GM19043 (cell line): ENCODE data around the gene TRPV4.

Experiments
- ATAC-seq: cut with Tn5 transposase; IDR thresholded peaks from one replicate; pipeline ENCODE4 v1.9.1; 2021; ENCODE audit warnings: low read depth; ENCODE audit not compliant: unreplicated experiment

TRPV4 gene

GRCh38 chr12:109766251-109766778 is 66.9 kb downstream of the TRPV4 start:
- ATAC-seq: no peak

- ATAC-seq: no peak
These were observed 67.8 kb downstream of the TRPV4 start for GRCh38 chr12:109765446-109765810.

GRCh38 chr12:109764776-109765445 is 68.3 kb downstream of the TRPV4 start:
- ATAC-seq: no peak

GRCh38 chr12:109764123-109764522 is 69.1 kb downstream of the TRPV4 start:
- ATAC-seq: no peak

GRCh38 chr12:109763201-109763841 is 69.9 kb downstream of the TRPV4 start:
- ATAC-seq: no peak

- ATAC-seq: no peak
These were observed 70.5 kb downstream of the TRPV4 start for GRCh38 chr12:109762673-109763191.

- no peak for ATAC-seq
These were observed 71.0 kb downstream of the TRPV4 start for GRCh38 chr12:109762071-109762672.

GRCh38 chr12:109760930-109761921 is 72.0 kb downstream of the TRPV4 start:
- no peak for ATAC-seq

GRCh38 chr12:109760031-109760929 is 72.9 kb downstream of the TRPV4 start:
- no peak for ATAC-seq

GRCh38 chr12:109759595-109759994 is 73.6 kb downstream of the TRPV4 start:
- no peak for ATAC-seq

GRCh38 chr12:109758426-109759420 is 74.5 kb downstream of the TRPV4 start:
- no peak for ATAC-seq

- ATAC-seq: no peak
These were observed 75.4 kb downstream of the TRPV4 start for GRCh38 chr12:109757671-109758265.

GRCh38 chr12:109756457-109756856 is 76.7 kb downstream of the TRPV4 start:
- no peak for ATAC-seq

- no peak for ATAC-seq
These were observed 79.2 kb downstream of the TRPV4 start for GRCh38 chr12:109753959-109754358.

GRCh38 chr12:109753054-109753401 is 80.2 kb downstream of the TRPV4 start:
- ATAC-seq: no peak

GRCh38 chr12:109752117-109753053 is 80.8 kb downstream of the TRPV4 start:
- no peak for ATAC-seq
